ENCODE data around the gene IL17D. TPM values are rescaled to one million over a fixed set of nuclear protein-coding genes. Genes with fewer than 3 reads are reported as not detected.
A peak's percentile ranks its signal among the peaks of the same experiment; 100 is the strongest.
"Not testable (repeated sequence)": the region's sequence is repeated elsewhere in the genome, so short reads cannot be mapped to it uniquely, and the experiment has no call there.

The IL17D gene
- 6.4 and 6.9 TPM in 2 replicates for total RNA-seq
- 6.9 TPM for polyA plus RNA-seq (2012)

- peak; percentile 48 for DNase-seq (ENCODE audit: low read depth)
Observed at GRCh38 chr13:20702915-20703779, at the start of gene IL17D. Gene IL17D (plus strand): TSS chr13:20703699. CDS start chr13:20704002, 303 bp downstream.

- no peak for DNase-seq (ENCODE audit: low read depth)
Observed at GRCh38 chr13:20654156-20654555, 49.3 kb upstream of the IL17D start.

GRCh38 chr13:20658451-20659040 is 45.0 kb upstream of the IL17D start:
- no peak for DNase-seq (ENCODE audit: low read depth)

- DNase-seq (ENCODE audit: low read depth): no peak
Observed at GRCh38 chr13:20664351-20664750, 39.1 kb upstream of the IL17D start.

- DNase-seq (ENCODE audit: low read depth): no peak
Observed at GRCh38 chr13:20666948-20667347, 36.6 kb upstream of the IL17D start.

- no peak for DNase-seq (ENCODE audit: low read depth)
Observed at GRCh38 chr13:20667857-20668437, 35.6 kb upstream of the IL17D start.

GRCh38 chr13:20669162-20669561 is 34.3 kb upstream of the IL17D start:
- no peak for DNase-seq (ENCODE audit: low read depth)

GRCh38 chr13:20671789-20672188 is 31.7 kb upstream of the IL17D start:
- no peak for DNase-seq (ENCODE audit: low read depth)

- no peak for DNase-seq (ENCODE audit: low read depth)
Observed at GRCh38 chr13:20672772-20673171, 30.7 kb upstream of the IL17D start.

- DNase-seq (ENCODE audit: low read depth): no peak
Observed at GRCh38 chr13:20673715-20674114, 29.8 kb upstream of the IL17D start.

GRCh38 chr13:20676213-20676612 is 27.3 kb upstream of the IL17D start:
- no peak for DNase-seq (ENCODE audit: low read depth)

- not testable (repeated sequence) for DNase-seq (ENCODE audit: low read depth)
Observed at GRCh38 chr13:20678606-20679005, 24.9 kb upstream of the IL17D start.

- DNase-seq (ENCODE audit: low read depth): no peak
Observed at GRCh38 chr13:20679879-20680278, 23.6 kb upstream of the IL17D start.

- no peak for DNase-seq (ENCODE audit: low read depth)
Observed at GRCh38 chr13:20680416-20681080, 23.0 kb upstream of the IL17D start.

GRCh38 chr13:20681481-20681880 is 22.0 kb upstream of the IL17D start:
- DNase-seq (ENCODE audit: low read depth): peak; percentile 25

- no peak for DNase-seq (ENCODE audit: low read depth)
Observed at GRCh38 chr13:20682061-20682460, 21.4 kb upstream of the IL17D start.

- no peak for DNase-seq (ENCODE audit: low read depth)
Observed at GRCh38 chr13:20684041-20684440, 19.5 kb upstream of the IL17D start.

- DNase-seq (ENCODE audit: low read depth): no peak
Observed at GRCh38 chr13:20684546-20684945, 19.0 kb upstream of the IL17D start.

- DNase-seq (ENCODE audit: low read depth): no peak
Observed at GRCh38 chr13:20685092-20685491, 18.4 kb upstream of the IL17D start.

- DNase-seq (ENCODE audit: low read depth): no peak
Observed at GRCh38 chr13:20686167-20686566, 17.3 kb upstream of the IL17D start.

GRCh38 chr13:20686863-20687579 is 16.5 kb upstream of the IL17D start:
- DNase-seq (ENCODE audit: low read depth): no peak
